HepG2 (cell line): ENCODE measurements around the gene TMEM218. TPM values are rescaled to one million over a fixed set of nuclear protein-coding genes. Genes with fewer than 3 reads are reported as not detected.

ENCODE experiments used
- AHR ChIP-seq: IDR thresholded peaks from 2 replicates; pipeline ENCODE4 v1.6.1; 2018; ENCODE audit warnings: missing genetic modification reagents, missing compliant biosample characterization
- ATAD3A ChIP-seq: sonication (generic); formaldehyde crosslinking; IDR thresholded peaks from 2 replicates; pipeline ENCODE4 v1.4.0; 2020; ENCODE audit warnings: missing genetic modification reagents
- ATF7-NPFF ChIP-seq: sonication (generic); formaldehyde crosslinking; IDR thresholded peaks from 2 replicates; pipeline ENCODE4 v1.8.1; 2023; ENCODE audit warnings: mild to moderate bottlenecking, low read depth, missing genetic modification reagents, moderate library complexity
- BORCS8-MEF2B ChIP-seq: sonication (generic); formaldehyde crosslinking; IDR thresholded peaks from 2 replicates; pipeline ENCODE4 v1.8.0; 2022; ENCODE audit warnings: mild to moderate bottlenecking, missing genetic modification reagents
- HHEX ChIP-seq: IDR thresholded peaks from 2 replicates; pipeline ENCODE4 v1.6.1; 2016; ENCODE audit warnings: control low read depth
- HMG20B ChIP-seq: conservative IDR thresholded peaks from 2 replicates; pipeline ENCODE4 v1.6.1; 2016; ENCODE audit warnings: missing genetic modification reagents, missing compliant biosample characterization
- HNRNPL ChIP-seq: fragments of 200-400 bp; formaldehyde crosslinking; IDR thresholded peaks from 2 replicates; pipeline ENCODE4 v1.6.1; 2017; ENCODE audit warnings: mild to moderate bottlenecking, low read depth, low read length
- MYC ChIP-seq: sonication (generic); formaldehyde crosslinking; IDR thresholded peaks from 2 replicates; pipeline ENCODE4 v1.9.0; 2021; ENCODE audit warnings: missing genetic modification reagents, borderline replicate concordance
- NR3C1 ChIP-seq: sonication (generic); formaldehyde crosslinking; IDR thresholded peaks from 2 replicates; pipeline ENCODE4 v1.4.0; 2020; ENCODE audit warnings: missing genetic modification reagents
- RBAK ChIP-seq: sonication (generic); formaldehyde crosslinking; IDR thresholded peaks from 2 replicates; pipeline ENCODE4 v1.5.1; 2020; ENCODE audit warnings: mild to moderate bottlenecking, missing genetic modification reagents
- SALL2 ChIP-seq: sonication (generic); formaldehyde crosslinking; IDR thresholded peaks from 2 replicates; pipeline ENCODE4 v1.8.1; 2023; ENCODE audit warnings: mild to moderate bottlenecking, missing genetic modification reagents, inconsistent platforms
- SMAD3 ChIP-seq: sonication (generic); formaldehyde crosslinking; IDR thresholded peaks from 2 replicates; pipeline ENCODE4 v1.4.0; 2020; ENCODE audit warnings: missing genetic modification reagents
- TAF15 ChIP-seq: fragments of 200-400 bp; formaldehyde crosslinking; IDR thresholded peaks from one replicate; pipeline ENCODE4 v1.6.1; 2018; ENCODE audit warnings: mild to moderate bottlenecking, low read depth, low read length; ENCODE audit not compliant: poor library complexity, severe bottlenecking
- TSC22D2 ChIP-seq: sonication (generic); formaldehyde crosslinking; IDR thresholded peaks from 2 replicates; pipeline ENCODE4 v1.5.1; 2020; ENCODE audit warnings: missing genetic modification reagents, mild to moderate bottlenecking, borderline replicate concordance
- ZBTB7B ChIP-seq: sonication (generic); formaldehyde crosslinking; IDR thresholded peaks from 2 replicates; pipeline ENCODE4 v1.4.0; 2020; ENCODE audit warnings: missing genetic modification reagents
- ZFP41 ChIP-seq: sonication (generic); formaldehyde crosslinking; IDR thresholded peaks from 2 replicates; pipeline ENCODE4 v1.4.0; 2020; ENCODE audit warnings: mild to moderate bottlenecking, missing genetic modification reagents, borderline replicate concordance
- ZNF18 ChIP-seq: sonication (generic); formaldehyde crosslinking; IDR thresholded peaks from 2 replicates; pipeline ENCODE4 v1.8.0; 2022; ENCODE audit warnings: mild to moderate bottlenecking, missing genetic modification reagents; ENCODE audit not compliant: insufficient replicate concordance
- ZNF256 ChIP-seq: sonication (generic); formaldehyde crosslinking; conservative IDR thresholded peaks from 2 replicates; pipeline ENCODE4 v1.4.0; 2020; ENCODE audit warnings: missing genetic modification reagents
- ZNF737 ChIP-seq: sonication (generic); formaldehyde crosslinking; IDR thresholded peaks from 2 replicates; pipeline ENCODE4 v1.5.0; 2020; ENCODE audit warnings: missing genetic modification reagents, mild to moderate bottlenecking, borderline replicate concordance
- ZNF772 ChIP-seq: sonication (generic); formaldehyde crosslinking; IDR thresholded peaks from 2 replicates; pipeline ENCODE4 v1.5.0; 2020; ENCODE audit warnings: mild to moderate bottlenecking, missing genetic modification reagents
- ZNF878 ChIP-seq: sonication (generic); formaldehyde crosslinking; IDR thresholded peaks from 2 replicates; pipeline ENCODE4 v1.8.1; 2023; ENCODE audit warnings: mild to moderate bottlenecking, missing genetic modification reagents, moderate library complexity
- ZSCAN20 ChIP-seq: sonication (generic); formaldehyde crosslinking; IDR thresholded peaks from 2 replicates; pipeline ENCODE4 v1.4.0; 2020; ENCODE audit warnings: missing genetic modification reagents, mild to moderate bottlenecking, borderline replicate concordance
- ZSCAN21 ChIP-seq: sonication (generic); formaldehyde crosslinking; IDR thresholded peaks from 2 replicates; pipeline ENCODE4 v1.8.0; 2022; ENCODE audit warnings: mild to moderate bottlenecking, missing genetic modification reagents, moderate library complexity, borderline replicate concordance
- polyA plus RNA-seq, 8 experiments: library from polyadenylated mRNA; depleted of rRNA in 3 of 8; stranded (reverse) in 7 of 8; unstranded in 1 of 8; fragments of >200 nt; fragmentation: Illumina TruSeq in 4 of 8; extraction: Trizol in 4 of 8; gene quantifications; 2 replicates each; pipeline versions ENCODE4 v1.2.1 to v1.2.3, GENCODE V29; 2011 to 2016; ENCODE audit warnings: low read depth in 4 of 8, missing spikeins in 1 of 8, mixed read lengths in 1 of 8; ENCODE audit not compliant: insufficient read depth in 1 of 8
- total RNA-seq, 5 experiments: library from RNA; depleted of rRNA; stranded (reverse); fragments of >200 nt; fragmentation: Illumina TruSeq; extraction: Trizol; gene quantifications; 2 replicates each; pipeline ENCODE4 v1.2.3, GENCODE V29; 2016; ENCODE audit warnings: low read depth in 1 of 5
- TF ChIP-seq, protein P1 (sequence below): sonication (generic); formaldehyde crosslinking; IDR thresholded peaks from 2 replicates; pipeline ENCODE4 v1.4.0; 2020; ENCODE audit warnings: mild to moderate bottlenecking, missing genetic modification reagents
- TF ChIP-seq, protein P2 (sequence below): sonication (generic); formaldehyde crosslinking; conservative IDR thresholded peaks from 2 replicates; pipeline ENCODE4 v1.5.0; 2020; ENCODE audit warnings: missing genetic modification reagents

The TMEM218 gene
- total and polyA plus RNA-seq, 2 of the 13 experiments (the other 11 are each of a cell fraction or from before 2014, with no cell fraction given), result 11.8 to 14.0 TPM

DNA sequence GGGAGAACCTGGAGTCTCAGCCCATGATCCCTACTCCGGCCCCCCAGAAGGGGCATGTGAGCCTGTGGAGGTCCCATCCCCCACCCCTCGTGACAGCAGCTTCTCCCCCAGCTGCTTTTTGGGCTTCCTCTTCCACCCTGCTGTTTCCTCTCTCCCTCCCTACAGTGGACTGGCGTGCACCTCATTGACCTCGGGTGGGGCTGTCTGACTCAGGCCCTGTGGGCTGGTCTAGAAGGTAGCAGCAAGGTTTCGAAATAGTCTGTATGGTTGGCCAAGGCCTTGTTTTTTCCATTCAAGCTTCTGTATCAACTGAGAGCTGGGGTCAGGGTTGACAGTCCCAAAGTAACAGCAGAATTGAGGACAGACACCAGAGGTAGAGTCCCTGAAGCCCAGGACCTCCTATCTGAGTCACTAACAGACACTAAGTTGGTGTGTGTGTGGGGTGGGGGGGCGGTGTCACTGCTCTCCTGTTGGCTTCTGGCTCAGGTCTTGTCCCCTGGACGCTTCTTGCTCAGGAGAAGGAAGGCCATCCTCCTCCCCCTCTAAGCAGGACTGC lies 40.6 kb downstream of the TMEM218 start (continued):
- TF ChIP-seq, protein P1, sequence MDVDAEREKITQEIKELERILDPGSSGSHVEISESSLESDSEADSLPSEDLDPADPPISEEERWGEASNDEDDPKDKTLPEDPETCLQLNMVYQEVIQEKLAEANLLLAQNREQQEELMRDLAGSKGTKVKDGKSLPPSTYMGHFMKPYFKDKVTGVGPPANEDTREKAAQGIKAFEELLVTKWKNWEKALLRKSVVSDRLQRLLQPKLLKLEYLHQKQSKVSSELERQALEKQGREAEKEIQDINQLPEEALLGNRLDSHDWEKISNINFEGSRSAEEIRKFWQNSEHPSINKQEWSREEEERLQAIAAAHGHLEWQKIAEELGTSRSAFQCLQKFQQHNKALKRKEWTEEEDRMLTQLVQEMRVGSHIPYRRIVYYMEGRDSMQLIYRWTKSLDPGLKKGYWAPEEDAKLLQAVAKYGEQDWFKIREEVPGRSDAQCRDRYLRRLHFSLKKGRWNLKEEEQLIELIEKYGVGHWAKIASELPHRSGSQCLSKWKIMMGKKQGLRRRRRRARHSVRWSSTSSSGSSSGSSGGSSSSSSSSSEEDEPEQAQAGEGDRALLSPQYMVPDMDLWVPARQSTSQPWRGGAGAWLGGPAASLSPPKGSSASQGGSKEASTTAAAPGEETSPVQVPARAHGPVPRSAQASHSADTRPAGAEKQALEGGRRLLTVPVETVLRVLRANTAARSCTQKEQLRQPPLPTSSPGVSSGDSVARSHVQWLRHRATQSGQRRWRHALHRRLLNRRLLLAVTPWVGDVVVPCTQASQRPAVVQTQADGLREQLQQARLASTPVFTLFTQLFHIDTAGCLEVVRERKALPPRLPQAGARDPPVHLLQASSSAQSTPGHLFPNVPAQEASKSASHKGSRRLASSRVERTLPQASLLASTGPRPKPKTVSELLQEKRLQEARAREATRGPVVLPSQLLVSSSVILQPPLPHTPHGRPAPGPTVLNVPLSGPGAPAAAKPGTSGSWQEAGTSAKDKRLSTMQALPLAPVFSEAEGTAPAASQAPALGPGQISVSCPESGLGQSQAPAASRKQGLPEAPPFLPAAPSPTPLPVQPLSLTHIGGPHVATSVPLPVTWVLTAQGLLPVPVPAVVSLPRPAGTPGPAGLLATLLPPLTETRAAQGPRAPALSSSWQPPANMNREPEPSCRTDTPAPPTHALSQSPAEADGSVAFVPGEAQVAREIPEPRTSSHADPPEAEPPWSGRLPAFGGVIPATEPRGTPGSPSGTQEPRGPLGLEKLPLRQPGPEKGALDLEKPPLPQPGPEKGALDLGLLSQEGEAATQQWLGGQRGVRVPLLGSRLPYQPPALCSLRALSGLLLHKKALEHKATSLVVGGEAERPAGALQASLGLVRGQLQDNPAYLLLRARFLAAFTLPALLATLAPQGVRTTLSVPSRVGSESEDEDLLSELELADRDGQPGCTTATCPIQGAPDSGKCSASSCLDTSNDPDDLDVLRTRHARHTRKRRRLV (CRISPR knock-in tag), result no peak
- TF ChIP-seq HNRNPL (no peak), ZNF256 (no peak), ZNF18 (CRISPR knock-in tag) (no peak), TAF15 (no peak), AHR (CRISPR knock-in tag) (no peak), ZSCAN20 (CRISPR knock-in tag) (no peak), ZSCAN21 (CRISPR knock-in tag) (no peak), MYC (CRISPR knock-in tag) (no peak; the same call in 1 of the 2 replicates), TSC22D2 (CRISPR knock-in tag) (no peak), HHEX (CRISPR knock-in tag) (no peak), ZNF772 (CRISPR knock-in tag) (no peak), RBAK (CRISPR knock-in tag) (no peak), ZNF878 (CRISPR knock-in tag) (no peak), ZFP41 (CRISPR knock-in tag) (no peak), NR3C1 (CRISPR knock-in tag) (no peak), SMAD3 (CRISPR knock-in tag) (peak; percentile 50; the same call in 1 of the 2 replicates), ATAD3A (CRISPR knock-in tag) (no peak), ZNF737 (CRISPR knock-in tag) (no peak), HMG20B (no peak), ATF7-NPFF (CRISPR knock-in tag) (no peak), SALL2 (no peak), BORCS8-MEF2B (CRISPR knock-in tag) (no peak), ZBTB7B (CRISPR knock-in tag) (no peak)
- TF ChIP-seq, protein P2, sequence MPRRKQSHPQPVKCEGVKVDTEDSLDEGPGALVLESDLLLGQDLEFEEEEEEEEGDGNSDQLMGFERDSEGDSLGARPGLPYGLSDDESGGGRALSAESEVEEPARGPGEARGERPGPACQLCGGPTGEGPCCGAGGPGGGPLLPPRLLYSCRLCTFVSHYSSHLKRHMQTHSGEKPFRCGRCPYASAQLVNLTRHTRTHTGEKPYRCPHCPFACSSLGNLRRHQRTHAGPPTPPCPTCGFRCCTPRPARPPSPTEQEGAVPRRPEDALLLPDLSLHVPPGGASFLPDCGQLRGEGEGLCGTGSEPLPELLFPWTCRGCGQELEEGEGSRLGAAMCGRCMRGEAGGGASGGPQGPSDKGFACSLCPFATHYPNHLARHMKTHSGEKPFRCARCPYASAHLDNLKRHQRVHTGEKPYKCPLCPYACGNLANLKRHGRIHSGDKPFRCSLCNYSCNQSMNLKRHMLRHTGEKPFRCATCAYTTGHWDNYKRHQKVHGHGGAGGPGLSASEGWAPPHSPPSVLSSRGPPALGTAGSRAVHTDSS (CRISPR knock-in tag), result no peak
